GM19351 (cell line): ENCODE data around the gene MMP17.
A peak's percentile ranks its signal among the peaks of the same experiment; 100 is the strongest.

ENCODE experiments used
- ATAC-seq: cut with Tn5 transposase; IDR thresholded peaks from one replicate; pipeline ENCODE4 v1.9.1; 2021; ENCODE audit warnings: mild to moderate bottlenecking, moderate library complexity; ENCODE audit not compliant: unreplicated experiment

The MMP17 gene

GRCh38 chr12:131827961-131828534, at the start of gene MMP17:
TSS of gene MMP17 (plus strand) at chr12:131828393. CDS start at chr12:131828495, 102 bp downstream.
- ATAC-seq: peak; percentile 55

DNA sequence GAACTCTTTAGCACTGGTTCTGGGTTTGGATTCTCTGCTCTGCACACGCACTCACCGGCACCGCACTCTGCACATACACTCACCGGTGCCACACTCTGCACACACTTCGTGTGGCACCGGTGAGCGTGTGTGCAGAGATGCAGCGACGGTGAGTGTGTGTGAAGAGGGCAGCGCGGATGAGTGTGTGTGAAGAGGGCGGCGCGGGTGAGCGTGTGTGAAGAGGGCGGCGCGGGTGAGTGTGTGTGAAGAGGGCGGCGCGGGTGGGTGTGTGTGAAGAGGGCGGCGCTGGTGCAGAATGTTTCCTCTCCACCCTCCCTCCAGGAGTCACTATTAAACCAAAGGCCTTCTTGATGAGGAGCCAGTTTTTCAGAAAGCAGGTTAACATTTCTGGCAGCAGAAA, 49.2 kb upstream of the MMP17 start:
- no peak for ATAC-seq

- ATAC-seq: no peak
These were observed 46.1 kb upstream of the MMP17 start for GRCh38 chr12:131782061-131782460.

- ATAC-seq: peak; percentile 84
These were observed 44.2 kb upstream of the MMP17 start for GRCh38 chr12:131783915-131784541.

GRCh38 chr12:131784909-131785762, 43.1 kb upstream of the MMP17 start:
- ATAC-seq: no peak

DNA sequence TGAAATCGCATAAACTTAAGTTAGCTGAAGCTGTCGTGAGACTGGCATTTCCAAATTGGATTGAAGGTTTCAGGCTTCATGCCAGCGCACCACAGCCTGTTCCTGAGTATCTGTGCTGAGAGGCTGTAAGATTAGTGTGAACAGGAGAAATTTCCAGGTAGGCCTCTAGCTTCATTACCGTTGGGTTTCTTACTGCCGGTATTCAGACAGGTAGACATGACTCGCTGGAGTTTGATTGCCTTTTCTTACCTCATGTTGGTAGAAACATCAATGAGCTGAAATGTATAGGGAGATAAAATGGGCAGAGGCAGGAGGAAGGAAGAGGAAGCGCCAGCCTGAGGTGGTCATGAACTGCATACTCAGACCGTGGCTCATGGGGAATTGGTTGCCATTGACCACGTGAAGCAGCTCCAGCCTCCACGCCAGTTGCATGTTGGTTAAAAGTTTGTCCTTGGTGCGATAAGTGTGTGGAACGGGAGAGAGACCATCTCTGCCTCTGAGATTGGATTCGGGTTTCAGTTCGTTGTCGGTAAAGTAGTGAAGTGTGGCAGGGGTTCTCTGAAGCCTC, 42.3 kb upstream of the MMP17 start:
- no peak for ATAC-seq

DNA sequence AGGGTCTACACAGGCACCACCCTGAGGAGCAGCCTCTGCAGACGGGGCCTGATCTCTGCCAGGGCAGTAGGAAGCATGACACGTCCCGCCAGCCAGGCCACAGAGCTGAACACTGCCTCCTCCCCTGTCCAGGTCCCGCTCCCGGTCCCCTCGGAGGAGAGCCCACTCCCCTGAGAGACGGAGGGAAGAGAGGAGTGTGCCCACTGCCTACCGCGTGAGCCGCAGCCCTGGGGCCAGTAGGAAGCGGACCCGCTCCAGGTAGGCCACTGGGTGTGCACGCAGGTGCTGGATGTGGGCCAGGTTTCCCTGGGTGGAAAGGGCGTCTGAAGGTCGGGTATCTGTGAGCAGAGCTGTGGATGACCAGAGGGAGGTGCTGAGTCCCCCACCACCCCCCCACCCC, 41.9 kb upstream of the MMP17 start:
- no peak for ATAC-seq

GRCh38 chr12:131787143-131787660, 41.0 kb upstream of the MMP17 start:
- ATAC-seq: no peak

DNA sequence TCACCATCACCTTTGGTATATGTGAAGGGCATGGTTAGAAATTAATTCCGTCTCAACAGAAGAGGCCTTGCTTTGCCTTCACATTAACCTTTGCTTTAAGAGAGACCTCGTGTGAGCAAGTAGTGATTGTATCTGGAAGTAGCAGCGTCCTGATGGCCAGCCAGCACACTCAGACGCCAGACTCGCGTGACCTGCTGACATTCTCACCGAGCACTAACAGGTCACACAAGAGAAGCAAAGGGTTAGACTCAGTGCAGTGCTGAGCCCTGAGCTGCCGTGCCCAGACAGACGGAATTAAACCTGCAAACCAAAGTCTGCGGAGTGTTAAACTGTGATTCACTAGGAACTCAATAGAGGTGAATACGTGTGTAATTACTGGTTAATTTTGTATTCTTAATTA, 40.1 kb upstream of the MMP17 start:
- no peak for ATAC-seq

GRCh38 chr12:131789638-131790037, 38.6 kb upstream of the MMP17 start:
- ATAC-seq: no peak

- ATAC-seq: no peak
These were observed 34.8 kb upstream of the MMP17 start for GRCh38 chr12:131793243-131794022.

GRCh38 chr12:131794061-131794460, 34.1 kb upstream of the MMP17 start:
- no peak for ATAC-seq

GRCh38 chr12:131794573-131794972, 33.6 kb upstream of the MMP17 start:
- ATAC-seq: no peak

DNA sequence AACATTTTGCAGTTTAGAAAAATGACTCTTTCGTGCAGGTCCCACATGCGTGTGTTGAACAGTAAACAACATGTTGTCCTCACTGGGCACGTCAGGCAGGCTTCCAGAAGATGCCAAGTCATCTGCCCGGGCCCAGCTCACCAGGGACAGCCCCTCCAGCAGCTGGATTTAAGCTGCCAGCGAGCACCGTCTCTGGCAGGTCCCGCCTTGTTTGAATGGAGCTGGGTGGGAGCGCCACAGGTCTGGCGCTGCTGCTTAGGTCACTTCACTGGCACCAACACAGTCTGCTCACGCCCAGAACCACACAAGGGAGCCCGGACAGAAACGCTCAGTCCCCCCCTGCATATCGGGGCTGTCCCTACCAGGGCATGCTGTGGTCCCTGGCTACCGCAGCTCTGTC, 33.1 kb upstream of the MMP17 start:
- ATAC-seq: no peak

DNA sequence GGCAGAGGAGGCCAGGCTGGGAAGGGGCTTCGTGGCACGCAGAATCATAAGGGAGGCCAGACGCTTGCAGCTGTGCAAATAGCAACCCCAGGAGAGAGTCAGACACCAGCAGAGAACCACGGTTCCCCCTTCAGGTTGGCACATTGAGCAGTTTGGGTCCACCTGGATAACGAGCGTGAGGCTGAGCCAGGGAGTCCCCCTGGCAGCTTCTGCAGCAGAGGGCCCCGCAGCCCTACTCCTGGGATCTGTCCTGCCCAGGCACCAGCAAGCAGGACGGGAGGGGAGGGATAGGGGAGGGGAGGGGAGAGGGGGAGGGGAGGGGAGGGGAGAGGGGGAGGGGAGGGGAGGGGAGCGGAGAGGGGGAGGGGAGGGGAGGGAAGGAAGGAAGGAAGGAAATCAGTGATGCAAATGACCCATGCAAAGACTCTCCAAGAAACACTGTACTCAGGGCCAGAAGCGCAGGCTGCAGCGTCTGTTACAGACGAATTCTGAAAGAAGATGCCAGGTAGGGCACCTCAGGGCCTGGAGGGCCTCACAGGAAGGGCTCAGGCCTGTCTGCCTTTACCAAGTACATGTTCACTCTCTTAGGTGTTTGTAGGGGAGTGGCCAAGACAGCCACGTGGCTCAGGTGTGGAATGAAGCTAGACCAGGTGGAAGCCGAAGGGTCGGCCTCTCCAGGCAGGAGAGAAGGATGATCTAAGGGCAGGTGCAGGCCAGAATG, 32.3 kb upstream of the MMP17 start:
- ATAC-seq: no peak

DNA sequence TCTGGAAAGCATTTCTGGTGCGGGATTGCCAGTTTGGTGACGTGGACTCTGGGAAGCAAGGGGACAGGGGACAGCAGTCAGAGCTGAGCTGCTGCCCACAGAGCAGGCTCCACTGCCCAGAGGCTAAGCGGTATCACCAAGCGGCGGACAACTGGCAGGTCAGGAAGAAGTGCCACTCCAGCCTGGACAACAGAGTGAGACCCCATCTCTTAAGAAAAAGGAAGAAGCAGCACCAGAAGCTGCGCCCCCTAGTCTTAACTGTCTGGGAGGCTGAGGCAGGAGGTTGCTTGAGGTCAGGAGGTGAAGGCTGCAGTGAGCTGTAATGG, 31.8 kb upstream of the MMP17 start:
- no peak for ATAC-seq

- ATAC-seq: no peak
These were observed 31.2 kb upstream of the MMP17 start for GRCh38 chr12:131796754-131797587.

DNA sequence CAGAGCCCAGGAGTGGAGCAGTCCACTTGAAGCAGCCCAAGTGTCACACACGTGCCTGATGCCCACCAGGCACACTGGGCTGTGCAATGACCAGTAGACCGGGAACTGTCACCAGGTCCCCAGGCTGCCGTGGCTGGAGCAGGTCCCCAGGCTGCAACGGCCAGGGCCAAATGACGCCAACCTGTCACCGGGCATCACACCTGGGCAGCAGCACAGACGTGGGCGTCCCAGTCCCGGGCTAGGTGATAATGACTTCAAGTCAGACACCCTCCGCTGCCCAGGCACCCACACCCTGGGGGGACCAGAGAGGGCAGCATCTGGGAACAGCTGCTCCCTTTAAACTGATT, 30.6 kb upstream of the MMP17 start:
- no peak for ATAC-seq

GRCh38 chr12:131799195-131799594, 29.0 kb upstream of the MMP17 start:
- no peak for ATAC-seq
